Measurements from ENCODE around the gene RNGTT.
"Not testable (repeated sequence)": the region's sequence is repeated elsewhere in the genome, so short reads cannot be mapped to it uniquely, and the experiment has no call there.

The RNGTT gene

DNA sequence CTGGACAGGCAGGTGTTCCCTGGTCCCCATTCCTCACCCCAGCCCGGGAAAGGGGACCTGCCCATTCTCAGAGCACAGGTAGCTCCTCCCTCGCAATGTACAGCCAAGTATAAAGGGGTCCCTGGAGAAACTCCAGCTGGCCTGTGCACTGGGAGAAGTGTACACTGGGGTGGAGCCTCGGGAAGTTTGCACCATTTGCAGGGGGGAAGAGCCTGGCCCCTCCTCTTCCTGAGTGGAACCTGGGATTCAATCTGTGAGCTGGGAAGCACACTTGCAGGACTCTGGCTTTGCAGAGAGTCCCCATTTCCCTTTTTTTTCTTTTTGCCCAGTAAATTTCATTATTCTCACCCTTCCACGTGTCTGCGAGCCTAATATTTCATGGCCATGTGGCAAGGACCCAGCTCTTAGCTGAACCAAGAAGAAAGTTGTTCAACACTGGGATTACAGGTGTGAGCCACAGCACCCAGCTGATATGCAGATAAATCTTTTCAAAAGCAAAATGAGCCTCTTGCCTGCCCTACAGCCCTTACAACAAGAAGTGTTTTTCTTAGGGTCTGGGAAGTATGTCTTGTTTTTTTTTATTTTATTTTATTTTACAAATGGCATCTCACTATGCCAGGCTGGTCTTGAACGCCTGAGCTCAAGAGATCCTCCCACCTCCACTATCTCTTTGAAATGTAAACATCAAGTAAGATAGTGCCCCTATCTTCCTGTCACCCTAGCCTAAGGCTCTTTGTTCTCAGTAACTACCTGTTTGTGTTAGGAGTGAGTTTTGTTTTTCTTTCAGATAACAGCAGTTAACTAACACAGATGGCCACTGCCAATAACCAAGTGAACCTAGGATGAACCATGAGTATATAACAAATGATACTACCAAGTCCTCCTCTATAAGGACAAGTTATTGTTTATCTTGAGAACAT, 9.3 kb upstream of the RNGTT start:
- DNase-seq = no peak

DNA sequence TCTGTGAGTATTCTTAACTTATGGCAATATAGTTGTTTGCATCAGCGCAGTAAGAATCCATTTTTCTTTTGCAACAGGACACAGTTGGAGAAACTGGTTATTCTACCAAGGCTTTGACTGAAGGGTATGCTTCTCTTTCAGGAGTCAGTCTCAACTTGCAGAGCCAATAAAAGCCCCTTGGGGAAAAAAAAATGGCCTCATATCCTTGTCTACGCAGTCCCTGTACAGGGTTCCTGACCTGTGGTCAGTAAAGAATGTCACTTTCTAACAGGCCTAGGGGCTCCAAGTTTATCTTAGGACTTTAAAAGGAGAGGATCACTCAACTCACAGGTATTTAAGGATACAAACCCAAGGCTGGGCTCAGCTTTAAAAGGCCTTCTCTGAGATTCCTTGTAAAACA, 6.9 kb upstream of the RNGTT start:
- DNase-seq = no peak

DNA sequence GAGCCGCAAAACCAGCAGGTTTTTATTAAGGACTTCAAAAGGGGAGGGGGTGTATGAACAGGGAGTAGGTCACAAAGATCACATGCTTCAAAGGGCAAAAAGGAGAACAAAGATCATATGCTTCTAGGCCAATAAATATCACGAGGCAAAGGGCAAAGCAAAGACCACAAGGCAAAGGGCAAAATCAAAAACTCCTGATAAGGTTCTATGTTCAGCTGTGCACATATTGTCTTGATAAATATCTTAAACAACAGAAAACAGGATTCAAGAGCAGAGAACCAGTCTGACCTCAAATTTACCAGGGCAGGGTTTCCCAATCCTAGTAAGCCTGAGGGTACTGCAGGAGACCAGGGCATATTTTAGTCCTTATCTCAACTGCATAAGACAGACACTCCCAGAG, 5.8 kb upstream of the RNGTT start:
- DNase-seq = not testable (repeated sequence)

DNA sequence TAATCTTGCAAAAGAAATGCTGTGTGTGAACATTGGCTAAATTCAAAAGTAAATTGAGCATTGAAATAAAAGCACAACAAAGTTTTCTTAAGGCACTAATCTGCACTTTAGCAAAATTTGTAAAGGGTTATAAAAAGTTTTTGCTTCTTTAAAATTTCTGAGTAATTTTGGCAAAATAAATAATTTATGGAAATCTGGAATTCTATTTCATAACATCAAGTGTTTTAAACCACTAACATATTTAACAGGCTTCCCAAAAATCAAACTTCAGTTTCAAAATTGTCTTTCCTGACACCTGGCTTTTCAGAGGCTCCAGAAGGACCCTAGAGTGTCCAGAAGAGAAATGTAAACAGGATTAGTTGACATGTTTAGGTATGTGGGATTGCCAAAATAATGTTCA, 4.5 kb upstream of the RNGTT start:
- no peak for DNase-seq

DNA sequence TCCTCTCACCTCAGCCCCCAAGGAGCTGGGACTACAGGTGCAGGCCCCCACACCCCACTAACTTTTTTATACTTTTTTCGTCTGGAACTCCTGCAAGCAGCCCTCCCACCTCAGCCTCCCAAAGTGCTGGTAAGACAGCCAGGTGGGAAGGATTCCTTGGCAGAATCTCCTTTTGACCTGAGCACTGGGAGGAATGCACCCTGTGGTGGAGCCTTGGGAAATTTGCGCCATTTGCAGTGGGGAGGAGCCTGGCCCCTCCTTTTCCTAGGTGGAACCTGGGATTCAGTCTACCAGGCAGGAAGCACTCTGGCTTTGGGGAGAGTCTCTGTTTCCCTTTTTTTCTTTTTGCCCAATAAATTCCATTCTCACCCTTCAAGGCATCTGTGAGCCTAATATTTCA, 2.3 kb upstream of the RNGTT start:
- DNase-seq = no peak

- DNase-seq = no peak
Observed at GRCh38 chr6:88964509-88964908, 1.1 kb upstream of the RNGTT start.

GRCh38 chr6:88958842-88959241, 4.6 kb downstream of the RNGTT start:
- no peak for DNase-seq

DNA sequence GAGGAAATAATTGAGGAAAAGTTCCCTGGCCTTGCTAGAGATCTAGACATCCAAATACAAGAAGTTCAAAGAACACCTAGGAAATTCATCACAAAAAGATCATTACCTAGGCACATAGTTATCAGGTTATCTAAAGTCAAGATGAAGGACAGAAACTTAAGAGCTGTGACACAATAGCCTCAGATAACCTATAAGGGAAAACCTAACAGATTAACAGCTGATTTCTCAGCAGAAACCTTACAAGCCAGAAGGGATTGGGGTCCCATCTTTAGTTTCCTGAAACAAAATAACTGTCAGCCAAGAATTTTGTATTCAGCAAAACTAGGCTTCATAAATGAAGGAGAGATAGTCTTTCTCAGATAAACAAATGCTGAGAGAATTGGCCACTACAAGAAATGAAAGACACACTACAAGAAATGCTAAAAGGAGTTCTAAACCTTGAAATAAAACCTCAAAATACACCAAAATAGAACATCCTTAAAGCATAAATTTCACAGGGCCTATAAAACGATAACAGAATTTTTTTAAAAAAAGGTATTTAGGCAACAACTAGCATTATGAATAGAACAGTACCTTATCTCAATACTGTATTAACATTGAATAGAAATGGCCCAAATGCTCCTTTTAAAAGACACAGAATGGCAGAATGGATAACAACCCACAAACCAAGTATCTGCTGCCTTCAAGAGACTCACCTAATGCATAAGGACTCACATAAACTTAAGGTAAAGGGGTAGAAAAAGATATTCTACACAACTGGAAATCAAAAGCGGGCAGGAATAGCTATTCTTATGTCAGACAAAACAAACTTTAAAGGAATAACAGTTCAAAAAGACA, 9.7 kb downstream of the RNGTT start:
- DNase-seq = no peak

DNA sequence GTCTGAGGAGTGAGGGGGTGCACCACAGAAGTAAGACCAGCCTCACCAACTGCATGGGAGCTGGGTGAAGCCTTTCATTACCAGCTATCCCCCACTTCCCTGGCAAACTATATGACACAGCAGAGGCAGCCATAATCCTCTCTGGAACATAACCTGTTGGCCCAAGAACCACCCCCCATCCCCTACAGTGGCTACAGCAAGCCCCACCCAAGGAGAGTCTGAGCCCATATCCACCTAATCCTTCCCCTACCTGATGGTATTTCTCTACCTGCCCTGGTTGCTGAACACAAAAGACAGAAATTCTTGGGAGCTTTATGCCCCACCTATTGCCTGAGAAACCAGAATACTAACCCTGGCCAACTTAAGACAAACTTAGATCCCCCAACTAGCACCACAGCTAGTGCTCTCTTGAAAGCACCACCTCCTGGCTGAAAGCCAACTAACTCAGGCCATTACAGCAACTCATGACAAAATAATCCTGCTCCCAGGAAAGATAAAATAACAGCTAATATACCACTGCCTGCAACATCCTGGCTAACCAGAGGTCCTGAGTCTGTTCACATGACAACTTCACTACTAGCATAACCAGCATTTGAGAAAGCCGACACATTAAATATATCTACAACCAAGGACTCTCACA, 11.2 kb downstream of the RNGTT start:
- no peak for DNase-seq

- peak in 1 of 56 donors; percentile 2 for DNase-seq
Observed at GRCh38 chr6:88945415-88946008, 17.9 kb downstream of the RNGTT start.

- DNase-seq = no peak
Observed at GRCh38 chr6:88933521-88933920, 29.9 kb downstream of the RNGTT start.

- DNase-seq = not testable (repeated sequence)
Observed at GRCh38 chr6:88932019-88932418, 31.4 kb downstream of the RNGTT start.

DNA sequence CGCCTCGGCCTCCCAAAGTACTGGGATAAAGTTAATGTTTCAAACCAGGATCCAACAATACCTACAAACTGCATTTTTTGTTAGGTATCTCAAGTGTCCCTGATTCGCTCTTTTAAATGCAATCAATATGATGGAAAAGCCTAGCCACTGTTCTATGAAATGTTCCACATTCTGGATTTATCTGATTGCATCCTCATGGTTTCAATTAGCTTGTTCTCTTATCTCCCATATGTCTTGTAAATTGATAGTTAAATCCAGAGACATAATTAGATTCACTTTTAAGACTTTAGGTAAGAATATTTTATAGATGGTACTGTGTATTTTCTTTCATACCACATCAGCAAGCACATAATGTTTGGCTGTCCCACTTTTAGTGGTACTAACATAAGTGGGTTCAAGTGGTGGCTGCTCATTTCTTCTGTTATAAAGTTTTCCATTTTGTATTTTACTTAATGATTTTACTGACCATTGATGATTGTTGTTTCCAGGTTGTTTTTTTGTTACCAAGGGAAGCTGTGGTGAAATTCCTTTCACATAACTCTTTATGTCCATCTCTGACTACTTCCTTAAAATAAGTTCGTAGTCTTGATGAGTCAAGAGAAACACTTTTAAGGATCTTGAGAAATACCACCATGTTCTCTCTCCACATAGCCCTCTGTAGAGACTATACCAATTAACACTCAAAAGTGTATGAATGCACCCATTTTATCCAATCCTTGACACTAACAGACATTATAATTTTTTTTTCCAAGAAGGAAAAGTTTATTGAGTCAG, 40.5 kb downstream of the RNGTT start:
- no peak for DNase-seq

DNA sequence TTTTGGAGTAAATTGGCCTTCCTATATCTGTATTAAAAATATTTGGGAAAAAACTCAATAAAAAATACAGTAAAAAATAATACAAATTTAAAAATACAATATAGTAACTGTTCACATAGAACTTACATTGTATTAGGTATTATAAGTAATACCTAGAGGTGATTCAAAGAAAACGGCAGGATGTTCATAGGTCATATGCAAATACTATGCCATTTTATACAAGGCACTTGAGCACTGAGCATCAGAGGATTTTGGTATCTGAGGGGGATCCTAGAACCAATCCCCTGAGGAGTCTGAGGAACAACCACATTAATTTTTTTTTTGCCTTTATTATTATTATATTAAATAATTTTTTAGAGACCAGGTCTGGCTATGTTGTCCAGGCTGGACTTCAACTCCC, 41.7 kb downstream of the RNGTT start:
- no peak for DNase-seq

DNA sequence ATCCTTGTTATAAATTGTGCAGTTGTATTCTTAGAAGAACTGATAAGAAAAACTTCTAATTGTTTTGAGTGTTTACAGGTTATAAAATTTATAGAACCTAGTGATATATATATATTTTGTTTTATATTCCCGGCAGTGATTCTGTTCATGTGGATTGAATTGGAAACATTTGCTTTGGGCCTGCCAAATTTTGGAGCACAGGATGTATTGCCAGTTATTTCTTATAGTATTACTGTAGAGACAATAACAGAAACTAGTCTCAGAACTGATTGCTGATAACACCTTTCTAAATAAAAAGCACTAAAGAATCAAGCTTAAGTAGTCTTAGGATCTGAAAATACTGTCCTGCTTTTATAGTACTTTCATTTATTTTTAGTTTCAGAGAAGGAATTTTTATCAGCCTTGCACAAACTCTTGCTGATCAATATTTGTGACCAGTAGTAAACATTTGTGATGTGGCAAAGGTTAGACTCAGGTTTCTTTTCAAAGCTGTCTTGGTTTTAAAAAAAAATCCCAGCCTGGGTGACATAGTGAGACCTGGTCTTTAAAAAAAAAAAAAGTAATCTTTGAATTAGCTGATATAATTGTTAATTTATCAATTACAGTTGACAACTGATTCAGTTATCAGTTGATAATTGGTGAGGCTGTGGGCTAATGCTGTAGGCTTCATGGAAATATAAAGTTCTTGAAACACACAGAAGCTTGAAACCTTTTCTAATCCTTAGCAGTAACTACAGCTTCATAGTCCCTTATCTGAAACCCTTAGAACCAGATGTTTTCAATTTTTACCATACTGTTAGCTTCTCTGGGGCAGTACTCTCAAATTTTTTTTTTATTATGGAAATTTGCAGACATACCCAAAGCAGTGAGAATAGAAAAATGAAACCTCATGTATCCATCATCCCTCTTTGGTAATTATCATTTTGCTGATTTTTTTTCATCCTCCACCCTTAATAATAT, 42.4 kb downstream of the RNGTT start:
- DNase-seq = no peak

DNA sequence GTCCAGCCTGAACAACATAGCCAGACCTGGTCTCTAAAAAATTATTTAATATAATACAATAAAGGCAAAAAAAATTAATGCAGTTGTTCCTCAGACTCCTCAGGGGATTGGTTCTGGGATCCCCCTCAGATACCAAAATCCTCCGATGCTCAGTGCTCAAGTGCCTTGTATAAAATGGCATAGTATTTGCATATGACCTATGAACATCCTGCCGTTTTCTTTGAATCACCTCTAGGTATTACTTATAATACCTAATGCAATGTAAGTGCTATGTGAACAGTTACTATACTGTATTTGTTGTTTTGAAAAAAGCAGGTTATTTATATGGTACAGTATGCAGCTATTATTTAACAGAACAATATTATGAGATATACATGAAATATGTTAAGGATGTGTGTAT, 43.3 kb downstream of the RNGTT start:
- DNase-seq = no peak

GRCh38 chr6:88919032-88919431, 44.4 kb downstream of the RNGTT start:
- no peak for DNase-seq

DNA sequence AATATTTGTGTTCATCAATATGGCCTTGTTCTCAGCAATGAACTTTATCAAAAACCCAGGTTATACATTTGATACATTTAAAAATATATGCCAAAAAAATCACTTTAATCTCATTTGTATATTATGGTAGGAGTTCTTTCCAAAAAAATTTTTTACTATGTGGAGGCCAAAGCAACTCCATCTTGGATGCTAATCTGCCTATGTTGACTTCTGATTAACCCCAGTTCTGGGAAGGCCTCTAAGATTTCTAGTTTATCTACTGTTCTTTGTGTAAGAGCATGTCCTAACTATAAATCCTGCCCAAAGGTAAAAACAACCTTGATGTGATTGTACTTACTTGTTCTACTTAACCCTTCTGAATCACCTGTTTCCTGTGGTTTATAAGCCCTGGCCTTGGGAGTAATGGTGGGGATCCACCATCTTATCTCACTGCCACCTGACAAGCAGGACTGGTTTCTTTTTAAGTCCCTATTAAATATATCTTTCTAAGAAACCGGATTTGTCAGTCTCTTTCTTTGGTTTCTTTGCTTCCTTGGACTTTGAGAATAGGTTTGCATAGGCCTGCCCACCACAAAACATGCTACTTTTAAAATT, 46.7 kb downstream of the RNGTT start:
- DNase-seq = peak in 1 of 56 donors; percentile 3
